Melanocyte of skin (primary cell): ENCODE data around the gene LMX1B. TPM values are rescaled to one million over a fixed set of nuclear protein-coding genes. Genes with fewer than 3 reads are reported as not detected.

ENCODE experiments used
- total RNA-seq, 2 donors: library from RNA; depleted of rRNA; stranded (reverse); fragments of >200 nt; gene quantifications; 2 replicates each; pipeline ENCODE4 v1.2.3, GENCODE V29; 2012

Gene LMX1B
- total RNA-seq = not detected

GRCh38 chr9:126613651-126614050, at the start of gene LMX1B:
Gene LMX1B (plus strand): TSS chr9:126613928. CDS start chr9:126614450, 522 bp downstream.

Other genes with a start within 250 kb of the LMX1B start
- 10 to 100 TPM; 12.0 to 12.7 TPM for gene ZBTB43, start 191.1 kb downstream of the LMX1B start, total RNA-seq
- gene ZBTB34, start 246.7 kb downstream of the LMX1B start, total RNA-seq = 1 to 10 TPM; 7.2 to 9.7 TPM